ENCODE measurements around the gene IRF2BPL.

DNA sequence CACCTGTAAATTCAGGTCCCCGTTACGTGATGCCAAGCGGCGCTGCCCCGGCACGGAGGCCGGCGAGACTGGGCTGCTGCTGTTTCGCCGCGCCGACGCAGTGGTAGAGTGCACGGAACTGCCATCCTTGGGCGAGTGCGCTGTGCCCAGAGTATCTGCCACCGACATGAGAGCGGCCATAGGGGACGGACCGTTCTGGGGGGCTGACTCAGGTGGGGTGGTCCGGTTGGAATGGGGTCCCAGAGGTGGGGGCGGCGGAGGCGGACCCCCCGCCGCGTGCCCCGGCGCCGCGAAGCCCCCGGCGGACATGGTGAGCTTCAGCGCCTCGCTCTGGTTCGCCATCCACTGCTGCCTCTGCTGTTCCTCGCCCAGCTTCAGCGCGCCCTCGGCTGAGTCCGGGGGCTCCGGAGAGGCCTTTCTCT lies 2.8 kb downstream of the IRF2BPL start:
- TF ChIP-seq, protein P1, sequence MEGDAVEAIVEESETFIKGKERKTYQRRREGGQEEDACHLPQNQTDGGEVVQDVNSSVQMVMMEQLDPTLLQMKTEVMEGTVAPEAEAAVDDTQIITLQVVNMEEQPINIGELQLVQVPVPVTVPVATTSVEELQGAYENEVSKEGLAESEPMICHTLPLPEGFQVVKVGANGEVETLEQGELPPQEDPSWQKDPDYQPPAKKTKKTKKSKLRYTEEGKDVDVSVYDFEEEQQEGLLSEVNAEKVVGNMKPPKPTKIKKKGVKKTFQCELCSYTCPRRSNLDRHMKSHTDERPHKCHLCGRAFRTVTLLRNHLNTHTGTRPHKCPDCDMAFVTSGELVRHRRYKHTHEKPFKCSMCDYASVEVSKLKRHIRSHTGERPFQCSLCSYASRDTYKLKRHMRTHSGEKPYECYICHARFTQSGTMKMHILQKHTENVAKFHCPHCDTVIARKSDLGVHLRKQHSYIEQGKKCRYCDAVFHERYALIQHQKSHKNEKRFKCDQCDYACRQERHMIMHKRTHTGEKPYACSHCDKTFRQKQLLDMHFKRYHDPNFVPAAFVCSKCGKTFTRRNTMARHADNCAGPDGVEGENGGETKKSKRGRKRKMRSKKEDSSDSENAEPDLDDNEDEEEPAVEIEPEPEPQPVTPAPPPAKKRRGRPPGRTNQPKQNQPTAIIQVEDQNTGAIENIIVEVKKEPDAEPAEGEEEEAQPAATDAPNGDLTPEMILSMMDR (IDR thresholded peaks at IDR 0.05): no peak
- no peak for TF ChIP-seq POLR2A (IDR thresholded peaks at IDR 0.05)

All from adrenal gland (tissue), 5 donors.